Liver (tissue), 9 donors: ENCODE measurements around the gene FAM210A. TPM values are rescaled to one million over a fixed set of nuclear protein-coding genes. Genes with fewer than 3 reads are reported as not detected.

Experiments
- DNase-seq: peaks from one replicate; pipeline ENCODE4 v3.0.0-alpha.2; 2017; ENCODE audit warnings: low spot score
- H3K27ac ChIP-seq, 2 donors: one replicate each; pipeline ENCODE4 v1.7.0; 2013; ENCODE audit warnings: inconsistent platforms in 2 of 2, low read length in 2 of 2, control low read depth in 1 of 2, low read depth in 1 of 2, mild to moderate bottlenecking in 1 of 2
- H3K27me3 ChIP-seq, 4 donors: one replicate each; pipeline versions ENCODE4 v1.6.1 to v1.7.0; 2013; ENCODE audit warnings: low read length in 3 of 4, inconsistent platforms in 1 of 4, mild to moderate bottlenecking in 1 of 4, moderate library complexity in 1 of 4; ENCODE audit not compliant: control insufficient read depth in 4 of 4, insufficient read depth in 4 of 4
- H3K36me3 ChIP-seq, 4 donors: one replicate each; pipeline versions ENCODE4 v1.6.1 to v1.7.0; 2013; ENCODE audit warnings: low read length in 3 of 4, mild to moderate bottlenecking in 3 of 4, low read depth in 1 of 4, moderate library complexity in 1 of 4; ENCODE audit not compliant: control insufficient read depth in 4 of 4, insufficient read depth in 3 of 4
- H3K4me1 ChIP-seq, 4 donors: one replicate each; pipeline versions ENCODE4 v1.6.1 to v1.7.0; 2013; ENCODE audit warnings: low read length in 3 of 4, mild to moderate bottlenecking in 3 of 4, moderate library complexity in 1 of 4; ENCODE audit not compliant: control insufficient read depth in 4 of 4, insufficient read depth in 4 of 4
- H3K4me3 ChIP-seq, 3 donors: one replicate each; pipeline versions ENCODE4 v1.6.1 to v1.7.0; 2013; ENCODE audit warnings: low read length in 3 of 3, control low read depth in 1 of 3, low read depth in 1 of 3, mild to moderate bottlenecking in 1 of 3
- H3K9ac ChIP-seq, 2 donors: one replicate each; pipeline ENCODE4 v1.7.0; 2013; ENCODE audit warnings: low read length in 2 of 2, mild to moderate bottlenecking in 2 of 2, moderate library complexity in 2 of 2, control low read depth in 1 of 2, low read depth in 1 of 2
- H3K9me3 ChIP-seq, 4 donors: one replicate each; pipeline versions ENCODE4 v1.6.1 to v1.7.0; 2013; ENCODE audit warnings: low read length in 3 of 4; ENCODE audit not compliant: control insufficient read depth in 4 of 4
- CTCF ChIP-seq: fragments of 150-350 bp; IDR thresholded peaks from 2 replicates; pipeline ENCODE4 v1.5.1; 2017; ENCODE audit warnings: improper control_type of control experiment, low read depth, low read length; ENCODE audit not compliant: missing input control
- GABPA ChIP-seq, 2 donors: IDR thresholded peaks in 1 of 2; conservative IDR thresholded peaks in 1 of 2; 2 replicates each; pipeline ENCODE4 v1.6.1; 2016; ENCODE audit warnings: antibody characterized with exemption in 2 of 2, mild to moderate bottlenecking in 1 of 2, moderate library complexity in 1 of 2
- HNF4G ChIP-seq: IDR thresholded peaks from 2 replicates; pipeline ENCODE4 v1.6.1; 2016; ENCODE audit warnings: antibody characterized with exemption
- JUND ChIP-seq, 2 donors: IDR thresholded peaks; 2 replicates each; pipeline ENCODE4 v1.6.1; 2016; ENCODE audit warnings: antibody characterized with exemption in 2 of 2
- NR2F2 ChIP-seq: IDR thresholded peaks from 2 replicates; pipeline ENCODE4 v1.6.1; 2016; ENCODE audit warnings: antibody characterized with exemption
- RXRA ChIP-seq, 2 donors: IDR thresholded peaks; 2 replicates each; pipeline ENCODE4 v1.6.1; 2017 to 2018; ENCODE audit warnings: antibody characterized with exemption in 2 of 2, mild to moderate bottlenecking in 1 of 2
- SP1 ChIP-seq: IDR thresholded peaks from 2 replicates; pipeline ENCODE4 v1.6.1; 2018; ENCODE audit warnings: antibody characterized with exemption, mild to moderate bottlenecking
- TAF1 ChIP-seq: conservative IDR thresholded peaks from 2 replicates; pipeline ENCODE4 v1.6.1; 2016; ENCODE audit warnings: antibody characterized with exemption, mild to moderate bottlenecking
- YY1 ChIP-seq: IDR thresholded peaks from 2 replicates; pipeline ENCODE4 v1.6.1; 2016; ENCODE audit warnings: antibody characterized with exemption, mild to moderate bottlenecking
- WGBS: extraction: QIAGEN DNeasy Blood & Tissue Kit; methylation state at CpG from one replicate; pipeline ENCODE4 v1.1.7; 2013; 5-methylcytosine and 5-hydroxymethylcytosine counted together
- polyA plus RNA-seq, 2 donors: library from polyadenylated mRNA; stranded (reverse) in 1 of 2; unstranded in 1 of 2; fragments of 200-250 nt in 1 of 2; fragments of >200 nt in 1 of 2; fragmentation: Nextera tagmentation in 1 of 2; extraction: Ambion mirVana in 1 of 2; gene quantifications; one replicate each; pipeline versions ENCODE4 v1.2.1 to v1.2.3, GENCODE V29; 2013 to 2015
- total RNA-seq, 2 donors: library from RNA; depleted of rRNA; stranded (reverse); fragments of >200 nt; gene quantifications; one replicate each; pipeline ENCODE4 v1.2.3, GENCODE V29; 2014
- TF ChIP-seq, protein P1 (sequence below): IDR thresholded peaks from 2 replicates; pipeline ENCODE4 v1.6.1; 2016; ENCODE audit warnings: antibody characterized with exemption
- TF ChIP-seq, protein P2 (sequence below): IDR thresholded peaks from 2 replicates; pipeline ENCODE4 v1.6.1; 2016; ENCODE audit warnings: antibody characterized with exemption, mild to moderate bottlenecking
- donor health status: healthy.
- donor health status: healthy.
- donor health status: healthy.
- donor health status: healthy.
- donor health status: healthy.

FAM210A gene
- total and polyA plus RNA-seq, 4 donors = 10.5 to 18.3 (median 12.5) TPM

DNA sequence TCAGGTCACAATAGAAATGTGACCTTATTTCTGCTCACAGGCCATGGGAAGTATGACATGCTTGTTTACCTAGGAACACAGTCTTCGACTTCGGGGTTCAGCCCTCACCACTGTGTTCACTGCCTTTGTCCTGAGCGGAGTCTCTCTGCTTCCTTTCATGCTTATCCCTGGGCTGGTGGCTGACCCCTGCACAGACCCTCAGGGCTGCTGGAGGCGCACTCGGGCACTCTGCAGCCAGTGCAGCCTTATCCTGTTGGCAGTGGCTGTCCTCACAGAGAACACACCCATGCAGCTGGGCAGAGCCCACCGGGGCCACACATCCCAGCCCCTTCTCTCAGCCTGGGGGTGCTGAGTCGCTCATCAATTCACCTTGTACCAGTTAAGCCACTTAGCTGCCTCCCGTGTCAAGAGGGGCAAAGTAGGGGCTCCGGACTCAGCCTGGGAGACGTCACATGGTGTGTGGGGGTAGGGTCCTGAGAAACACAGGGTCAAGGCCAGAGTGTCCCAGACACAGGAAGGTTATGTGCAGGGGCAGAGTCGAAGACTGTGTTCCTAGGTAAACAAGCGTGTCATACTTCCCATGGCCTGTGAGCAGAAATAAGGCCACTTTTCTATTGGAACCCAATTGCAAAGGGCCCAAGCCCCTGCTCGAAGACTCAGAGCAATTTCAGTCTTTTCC is 107.5 kb downstream of the FAM210A start:
- Histone ChIP-seq H3K36me3 (peaks cover 4 to 18% (median 7%) of the 10 kb centered on the region in 4 donors), H3K9ac (no peak overlapping the region), H3K27ac (no peak overlapping the region), H3K4me3 (no peak overlapping the region), H3K27me3 (no peaks in the 10 kb centered on the region), H3K9me3 (no peaks in the 10 kb centered on the region), H3K4me1 (peaks cover 0 to 2% (median 0%) of the 10 kb centered on the region in 4 donors)
- 87% methylated on average over 13 of the region's 13 CpGs for WGBS
- no peak for DNase-seq
- no peak for TF ChIP-seq YY1
- TF ChIP-seq NR2F2 = peak; percentile 42

GRCh38 chr18:13617826-13618515 is 108.4 kb downstream of the FAM210A start:
- no peak for TF ChIP-seq HNF4G
- no peak for TF ChIP-seq YY1
- TF ChIP-seq, protein P1, sequence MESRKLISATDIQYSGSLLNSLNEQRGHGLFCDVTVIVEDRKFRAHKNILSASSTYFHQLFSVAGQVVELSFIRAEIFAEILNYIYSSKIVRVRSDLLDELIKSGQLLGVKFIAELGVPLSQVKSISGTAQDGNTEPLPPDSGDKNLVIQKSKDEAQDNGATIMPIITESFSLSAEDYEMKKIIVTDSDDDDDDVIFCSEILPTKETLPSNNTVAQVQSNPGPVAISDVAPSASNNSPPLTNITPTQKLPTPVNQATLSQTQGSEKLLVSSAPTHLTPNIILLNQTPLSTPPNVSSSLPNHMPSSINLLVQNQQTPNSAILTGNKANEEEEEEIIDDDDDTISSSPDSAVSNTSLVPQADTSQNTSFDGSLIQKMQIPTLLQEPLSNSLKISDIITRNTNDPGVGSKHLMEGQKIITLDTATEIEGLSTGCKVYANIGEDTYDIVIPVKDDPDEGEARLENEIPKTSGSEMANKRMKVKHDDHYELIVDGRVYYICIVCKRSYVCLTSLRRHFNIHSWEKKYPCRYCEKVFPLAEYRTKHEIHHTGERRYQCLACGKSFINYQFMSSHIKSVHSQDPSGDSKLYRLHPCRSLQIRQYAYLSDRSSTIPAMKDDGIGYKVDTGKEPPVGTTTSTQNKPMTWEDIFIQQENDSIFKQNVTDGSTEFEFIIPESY = no peak
- TF ChIP-seq JUND (IDR thresholded peaks at IDR 0.05) = no peak
- TF ChIP-seq TAF1 = no peak
- no peak for TF ChIP-seq CTCF
- no peak for TF ChIP-seq GABPA (IDR thresholded peaks at IDR 0.05 in 1 of 2, conservative IDR thresholded peaks at IDR 0.05 in 1 of 2)
- no peak for TF ChIP-seq RXRA (IDR thresholded peaks at IDR 0.05)
- TF ChIP-seq, protein P2, sequence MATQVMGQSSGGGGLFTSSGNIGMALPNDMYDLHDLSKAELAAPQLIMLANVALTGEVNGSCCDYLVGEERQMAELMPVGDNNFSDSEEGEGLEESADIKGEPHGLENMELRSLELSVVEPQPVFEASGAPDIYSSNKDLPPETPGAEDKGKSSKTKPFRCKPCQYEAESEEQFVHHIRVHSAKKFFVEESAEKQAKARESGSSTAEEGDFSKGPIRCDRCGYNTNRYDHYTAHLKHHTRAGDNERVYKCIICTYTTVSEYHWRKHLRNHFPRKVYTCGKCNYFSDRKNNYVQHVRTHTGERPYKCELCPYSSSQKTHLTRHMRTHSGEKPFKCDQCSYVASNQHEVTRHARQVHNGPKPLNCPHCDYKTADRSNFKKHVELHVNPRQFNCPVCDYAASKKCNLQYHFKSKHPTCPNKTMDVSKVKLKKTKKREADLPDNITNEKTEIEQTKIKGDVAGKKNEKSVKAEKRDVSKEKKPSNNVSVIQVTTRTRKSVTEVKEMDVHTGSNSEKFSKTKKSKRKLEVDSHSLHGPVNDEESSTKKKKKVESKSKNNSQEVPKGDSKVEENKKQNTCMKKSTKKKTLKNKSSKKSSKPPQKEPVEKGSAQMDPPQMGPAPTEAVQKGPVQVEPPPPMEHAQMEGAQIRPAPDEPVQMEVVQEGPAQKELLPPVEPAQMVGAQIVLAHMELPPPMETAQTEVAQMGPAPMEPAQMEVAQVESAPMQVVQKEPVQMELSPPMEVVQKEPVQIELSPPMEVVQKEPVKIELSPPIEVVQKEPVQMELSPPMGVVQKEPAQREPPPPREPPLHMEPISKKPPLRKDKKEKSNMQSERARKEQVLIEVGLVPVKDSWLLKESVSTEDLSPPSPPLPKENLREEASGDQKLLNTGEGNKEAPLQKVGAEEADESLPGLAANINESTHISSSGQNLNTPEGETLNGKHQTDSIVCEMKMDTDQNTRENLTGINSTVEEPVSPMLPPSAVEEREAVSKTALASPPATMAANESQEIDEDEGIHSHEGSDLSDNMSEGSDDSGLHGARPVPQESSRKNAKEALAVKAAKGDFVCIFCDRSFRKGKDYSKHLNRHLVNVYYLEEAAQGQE = no peak
- TF ChIP-seq NR2F2 = no peak
- no peak for TF ChIP-seq SP1
- no peak for DNase-seq
- no peak overlapping the region for H3K4me3 ChIP-seq

More at GRCh38 chr18:13617826-13618515, 108.4 kb downstream of the FAM210A start:
- Histone ChIP-seq H3K27me3 (no peaks in the 10 kb centered on the region), H3K27ac (no peak overlapping the region), H3K36me3 (peaks cover 4 to 13% (median 5%) of the 10 kb centered on the region in 4 donors), H3K9me3 (no peaks in the 10 kb centered on the region), H3K4me1 (peaks cover 0 to 2% (median 0%) of the 10 kb centered on the region in 4 donors), H3K9ac (no peak overlapping the region)
- 88% methylated on average over 9 of the region's 9 CpGs for WGBS
